M059J (cell line): ENCODE results near the gene SUN3. TPM values are rescaled to one million over a fixed set of nuclear protein-coding genes. Genes with fewer than 3 reads are reported as not detected.
"Not testable (repeated sequence)": the region's sequence is repeated elsewhere in the genome, so short reads cannot be mapped to it uniquely, and the experiment has no call there.

Experiments
- DNase-seq: peaks from one replicate; pipeline ENCODE4 v3.0.0-alpha.2; 2012; ENCODE audit warnings: low read depth
- total RNA-seq: library from RNA; depleted of rRNA; stranded (reverse); fragments of >200 nt; shearing (Covaris generic); gene quantifications from 2 replicates; pipeline ENCODE4 v1.2.3, GENCODE V29; 2014

SUN3 gene
- total RNA-seq, 1 experiment from 2014 or later: 0.59 TPM

GRCh38 chr7:48031111-48031510 lies 2.2 kb upstream of the SUN3 start:
- no peak for DNase-seq

GRCh38 chr7:48025624-48026023 lies 3.3 kb downstream of the SUN3 start:
- DNase-seq: peak; percentile 60

- DNase-seq: no peak
Observed at GRCh38 chr7:48017674-48018073, 11.2 kb downstream of the SUN3 start.

GRCh38 chr7:48016641-48017040 lies 12.3 kb downstream of the SUN3 start:
- DNase-seq: peak; percentile 46

- no peak for DNase-seq
Observed at GRCh38 chr7:48011951-48012350, 17.0 kb downstream of the SUN3 start.

GRCh38 chr7:48011323-48011722 lies 17.6 kb downstream of the SUN3 start:
- no peak for DNase-seq

GRCh38 chr7:48009954-48010353 lies 19.0 kb downstream of the SUN3 start:
- no peak for DNase-seq

GRCh38 chr7:48009257-48009656 lies 19.6 kb downstream of the SUN3 start:
- DNase-seq: no peak

GRCh38 chr7:48006866-48007265 lies 22.0 kb downstream of the SUN3 start:
- DNase-seq: no peak

GRCh38 chr7:48004638-48005037 lies 24.3 kb downstream of the SUN3 start:
- no peak for DNase-seq

- no peak for DNase-seq
Observed at GRCh38 chr7:48004032-48004431, 24.9 kb downstream of the SUN3 start.

GRCh38 chr7:48000164-48000563 lies 28.7 kb downstream of the SUN3 start:
- DNase-seq: peak; percentile 71

- no peak for DNase-seq
Observed at GRCh38 chr7:47999413-47999812, 29.5 kb downstream of the SUN3 start.

GRCh38 chr7:47992446-47992845 lies 36.5 kb downstream of the SUN3 start:
- DNase-seq: no peak

GRCh38 chr7:47991741-47992311 lies 37.1 kb downstream of the SUN3 start:
- DNase-seq: peak; percentile 63

- DNase-seq: no peak
Observed at GRCh38 chr7:47991270-47991669, 37.6 kb downstream of the SUN3 start.

GRCh38 chr7:47990592-47990991 lies 38.3 kb downstream of the SUN3 start:
- DNase-seq: no peak

- not testable (repeated sequence) for DNase-seq
Observed at GRCh38 chr7:47989607-47990400, 39.1 kb downstream of the SUN3 start.

GRCh38 chr7:47988496-47989386 lies 40.2 kb downstream of the SUN3 start:
- DNase-seq: no peak

- peak; percentile 8 for DNase-seq
Observed at GRCh38 chr7:47982610-47983009, 46.3 kb downstream of the SUN3 start.

GRCh38 chr7:47980648-47981047 lies 48.3 kb downstream of the SUN3 start:
- DNase-seq: not testable (repeated sequence)

GRCh38 chr7:47979832-47980181 lies 49.1 kb downstream of the SUN3 start:
- no peak for DNase-seq
